ENCODE results near the gene PHOX2B. TPM values are rescaled to one million over a fixed set of nuclear protein-coding genes. Genes with fewer than 3 reads are reported as not detected.
A peak's percentile ranks its signal among the peaks of the same experiment; 100 is the strongest.

Gene PHOX2B
- polyA plus RNA-seq (2013, experiment 1 of 2) = not detected
- 0.01 TPM for polyA plus RNA-seq (2013, experiment 2 of 2)

DNA sequence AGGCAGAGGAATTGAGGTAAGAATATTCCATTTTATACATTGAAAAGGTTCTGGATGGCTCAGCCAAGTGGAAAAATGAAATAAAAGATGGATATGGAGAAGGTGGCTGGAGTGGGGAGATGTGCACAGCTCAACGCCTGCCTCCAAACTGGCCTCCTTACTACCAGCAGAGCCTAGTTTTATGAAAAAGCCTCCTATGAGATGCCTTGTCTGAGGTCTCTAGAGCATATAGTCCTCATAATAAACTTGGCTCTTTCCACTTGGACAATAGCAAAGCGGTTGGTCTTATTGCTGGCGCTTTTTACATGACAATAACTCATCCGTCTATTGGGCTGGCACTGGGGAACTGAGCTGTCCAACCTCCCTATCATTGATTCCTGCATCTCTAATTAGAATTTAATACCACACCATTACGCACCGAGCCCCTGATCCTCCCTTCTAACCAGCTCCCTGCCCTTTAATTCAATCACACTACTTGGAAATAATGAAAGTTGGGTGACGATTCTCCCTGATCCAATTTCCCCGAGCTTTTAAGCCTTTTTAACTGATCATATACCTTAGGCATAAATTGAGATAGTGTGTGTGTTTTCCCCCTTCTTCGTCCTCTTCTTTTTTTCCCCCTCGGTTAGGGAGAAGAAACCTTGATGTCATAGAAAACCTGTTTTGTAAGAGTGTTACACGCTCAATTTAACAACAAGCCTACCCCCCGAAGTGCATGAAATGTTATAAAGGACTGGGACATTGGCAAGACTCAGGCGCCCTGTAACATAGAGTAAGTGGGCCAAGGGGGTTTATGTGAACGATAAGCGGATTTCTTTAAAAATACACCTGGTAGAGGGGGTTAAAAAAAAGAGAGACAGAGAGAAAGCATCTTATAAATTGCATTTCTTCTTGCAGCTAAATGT lies at the start of gene PHOX2B:
Gene PHOX2B, minus strand, starts transcription at position 155 of the 905 bp plus-strand sequence. Its CDS starts 115 bp downstream, at position 40.
- H3K4me3 ChIP-seq (ENCODE audit: low read length in 2 of 2) = no peak within 1 kb of the TSS
- H3K9me3 ChIP-seq (replicated peaks in 1 of 2; ENCODE audit: control insufficient read depth in 2 of 2, insufficient read depth in 1 of 2, low read depth in 1 of 2, low read length in 2 of 2) = peaks cover 13 to 23% of the 10 kb centered on the region in 2 donors
- H3K27me3 ChIP-seq (ENCODE audit: control insufficient read depth in 3 of 3, insufficient read depth in 3 of 3, low read depth in 1 of 3, low read length in 3 of 3) = peaks cover 48 to 99% (median 92%) of the 10 kb centered on the region in 3 experiments
- H3K27ac ChIP-seq (replicated peaks; ENCODE audit: low read length) = no peak within 1 kb of the TSS
- H3K23ac ChIP-seq (ENCODE audit: low read depth, low read length, poor library complexity) = no peak within 1 kb of the TSS
- no peaks in the 10 kb centered on the region for H3K36me3 ChIP-seq (replicated peaks in 1 of 2; ENCODE audit: control insufficient read depth in 2 of 2, insufficient read depth in 2 of 2, low read length in 2 of 2)
- H3K14ac ChIP-seq (ENCODE audit: low read length) = no peak within 1 kb of the TSS
- no peak within 1 kb of the TSS for H3K9ac ChIP-seq (ENCODE audit: low read depth, low read length, poor library complexity)
- no peak within 1 kb of the TSS for H2BK5ac ChIP-seq (ENCODE audit: low read length)
- no peak within 1 kb of the TSS for H2BK120ac ChIP-seq (ENCODE audit: low read depth, low read length)
- peak; percentile 67 for DNase-seq (ENCODE audit: low spot score)
- H4K8ac ChIP-seq (ENCODE audit: low read depth, low read length) = no peak within 1 kb of the TSS
- no peak within 1 kb of the TSS for H2BK15ac ChIP-seq (ENCODE audit: low read length)
- H3K79me1 ChIP-seq (ENCODE audit: low read depth, low read length) = no peaks in the 10 kb centered on the region
- no CpG with 5 or more reads among the region's 15 CpGs for WGBS, 2 donors (ENCODE audit: extremely low coverage in 2 of 2, insufficient read length in 2 of 2, insufficient replicate concordance in 1 of 2)
- no peak within 1 kb of the TSS for H2AK5ac ChIP-seq (ENCODE audit: low read depth, low read length)
- H2AFZ ChIP-seq (ENCODE audit: low read length) = no peak within 1 kb of the TSS
- no peak within 1 kb of the TSS for H3K4me2 ChIP-seq (ENCODE audit: insufficient read depth, low read length, poor library complexity, severe bottlenecking)
- H4K91ac ChIP-seq (ENCODE audit: low read depth, low read length, poor library complexity) = no peak within 1 kb of the TSS
- H3K4me1 ChIP-seq (ENCODE audit: control insufficient read depth in 2 of 2, insufficient read depth in 1 of 2, low read depth in 1 of 2, low read length in 2 of 2) = peaks cover 0 to 14% of the 10 kb centered on the region in 2 donors
- H3K4ac ChIP-seq (ENCODE audit: low read length) = no peak within 1 kb of the TSS
- H2BK12ac ChIP-seq (ENCODE audit: low read length) = no peak within 1 kb of the TSS
- no peak within 1 kb of the TSS for H3K18ac ChIP-seq (ENCODE audit: low read length)

DNA sequence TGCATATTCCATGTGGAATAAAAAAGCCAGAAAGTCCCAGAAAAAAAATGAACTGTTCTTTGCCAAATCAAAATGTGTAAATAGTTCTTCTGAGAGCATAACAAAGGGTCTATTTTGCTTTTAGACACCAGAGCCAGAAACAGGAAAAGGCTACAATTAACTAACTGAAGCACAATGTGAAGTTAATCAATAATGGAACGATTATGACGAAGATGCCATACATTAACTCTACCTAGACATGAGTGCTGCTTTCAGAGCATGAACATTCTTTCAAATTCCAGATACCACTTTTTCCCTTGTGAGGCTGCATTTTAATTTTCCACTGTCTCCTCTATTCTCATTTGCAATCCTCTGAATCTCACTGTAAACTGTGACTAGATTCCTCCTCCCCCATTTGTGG lies 48.7 kb upstream of the PHOX2B start:
- H2BK12ac ChIP-seq (ENCODE audit: low read length) = no peak overlapping the region
- H2BK5ac ChIP-seq (ENCODE audit: low read length) = no peak overlapping the region
- H3K14ac ChIP-seq (ENCODE audit: low read length) = no peak overlapping the region
- peaks cover 6 to 13% of the 10 kb centered on the region in 2 donors for H3K4me1 ChIP-seq (ENCODE audit: control insufficient read depth in 2 of 2, insufficient read depth in 1 of 2, low read depth in 1 of 2, low read length in 2 of 2)
- H3K79me1 ChIP-seq (ENCODE audit: low read depth, low read length) = no peaks in the 10 kb centered on the region
- no peaks in the 10 kb centered on the region for H3K9me3 ChIP-seq (replicated peaks in 1 of 2; ENCODE audit: control insufficient read depth in 2 of 2, insufficient read depth in 1 of 2, low read depth in 1 of 2, low read length in 2 of 2)
- H3K23ac ChIP-seq (ENCODE audit: low read depth, low read length, poor library complexity) = no peak overlapping the region
- H3K9ac ChIP-seq (ENCODE audit: low read depth, low read length, poor library complexity) = no peak overlapping the region
- no peak overlapping the region for H2AK5ac ChIP-seq (ENCODE audit: low read depth, low read length)
- H2BK15ac ChIP-seq (ENCODE audit: low read length) = no peak overlapping the region
- H4K8ac ChIP-seq (ENCODE audit: low read depth, low read length) = no peak overlapping the region
- no CpG with 5 or more reads among the region's 2 CpGs for WGBS, 2 donors (ENCODE audit: extremely low coverage in 2 of 2, insufficient read length in 2 of 2, insufficient replicate concordance in 1 of 2)
- H3K4ac ChIP-seq (ENCODE audit: low read length) = no peak overlapping the region
- H4K91ac ChIP-seq (ENCODE audit: low read depth, low read length, poor library complexity) = no peak overlapping the region
- H2BK120ac ChIP-seq (ENCODE audit: low read depth, low read length) = no peak overlapping the region
- H3K18ac ChIP-seq (ENCODE audit: low read length) = no peak overlapping the region
- no peak overlapping the region for H2AFZ ChIP-seq (ENCODE audit: low read length)
- H3K36me3 ChIP-seq (replicated peaks in 1 of 2; ENCODE audit: control insufficient read depth in 2 of 2, insufficient read depth in 2 of 2, low read length in 2 of 2) = no peaks in the 10 kb centered on the region
- H3K27ac ChIP-seq (replicated peaks; ENCODE audit: low read length) = peak overlapping the region; percentile 79
- H3K27me3 ChIP-seq (ENCODE audit: control insufficient read depth in 3 of 3, insufficient read depth in 3 of 3, low read depth in 1 of 3, low read length in 3 of 3) = peaks cover 0 to 30% (median 0%) of the 10 kb centered on the region in 3 experiments
- H3K4me2 ChIP-seq (ENCODE audit: insufficient read depth, low read length, poor library complexity, severe bottlenecking) = no peak overlapping the region
- H3K4me3 ChIP-seq (ENCODE audit: low read length in 2 of 2) = no peak overlapping the region
- no peak for DNase-seq (ENCODE audit: low spot score)

DNA sequence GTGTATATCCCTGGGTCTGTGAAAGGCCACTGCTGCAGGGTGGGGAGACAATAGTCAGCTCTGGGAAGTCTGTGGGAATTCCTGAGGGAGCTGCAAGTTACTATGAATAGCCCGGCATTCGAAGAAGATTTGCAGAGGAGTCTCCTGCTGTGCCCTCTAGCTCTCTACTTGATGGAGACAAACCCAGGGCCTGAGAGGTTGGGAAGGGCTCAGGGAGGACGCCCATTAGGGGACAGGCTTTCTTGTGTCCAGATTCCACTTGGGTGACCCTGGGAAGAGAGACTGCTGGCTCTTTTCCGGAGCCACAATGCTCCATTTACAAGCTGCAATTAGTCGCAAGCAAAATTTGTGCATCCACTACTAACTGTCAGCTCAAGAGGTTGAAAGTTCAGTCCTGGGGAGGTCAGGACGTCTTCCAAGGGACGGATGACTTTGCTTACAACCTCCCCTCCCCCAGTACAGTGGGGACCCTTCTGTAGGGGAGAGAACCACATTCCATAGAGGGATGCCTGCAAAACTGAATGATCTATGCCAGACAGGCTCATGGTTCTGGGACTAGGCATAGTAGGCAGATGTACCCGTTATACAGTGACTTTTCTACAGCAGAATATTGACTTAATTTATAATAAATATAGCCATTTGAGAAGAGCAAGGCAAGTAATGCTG lies 48.2 kb upstream of the PHOX2B start:
- Histone ChIP-seq H2BK120ac (ENCODE audit: low read depth, low read length) (no peak overlapping the region), H3K79me1 (ENCODE audit: low read depth, low read length) (no peaks in the 10 kb centered on the region), H3K4me3 (ENCODE audit: low read length in 2 of 2) (no peak overlapping the region), H3K18ac (ENCODE audit: low read length) (peak overlapping the region; percentile 48), H3K36me3 (replicated peaks in 1 of 2; ENCODE audit: control insufficient read depth in 2 of 2, insufficient read depth in 2 of 2, low read length in 2 of 2) (no peaks in the 10 kb centered on the region), H2AFZ (ENCODE audit: low read length) (peak overlapping the region; percentile 44), H3K27me3 (ENCODE audit: control insufficient read depth in 3 of 3, insufficient read depth in 3 of 3, low read depth in 1 of 3, low read length in 3 of 3) (peaks cover 0 to 35% (median 0%) of the 10 kb centered on the region in 3 experiments), H2AK5ac (ENCODE audit: low read depth, low read length) (no peak overlapping the region), H3K9ac (ENCODE audit: low read depth, low read length, poor library complexity) (no peak overlapping the region), H3K23ac (ENCODE audit: low read depth, low read length, poor library complexity) (no peak overlapping the region), H3K4ac (ENCODE audit: low read length) (no peak overlapping the region), H3K27ac (replicated peaks; ENCODE audit: low read length) (peak overlapping the region; percentile 79), H4K8ac (ENCODE audit: low read depth, low read length) (no peak overlapping the region), H2BK12ac (ENCODE audit: low read length) (no peak overlapping the region), H2BK5ac (ENCODE audit: low read length) (no peak overlapping the region), H2BK15ac (ENCODE audit: low read length) (no peak overlapping the region), H3K4me2 (ENCODE audit: insufficient read depth, low read length, poor library complexity, severe bottlenecking) (no peak overlapping the region), H3K4me1 (ENCODE audit: control insufficient read depth in 2 of 2, insufficient read depth in 1 of 2, low read depth in 1 of 2, low read length in 2 of 2) (peaks cover 6 to 13% of the 10 kb centered on the region in 2 donors), H3K14ac (ENCODE audit: low read length) (no peak overlapping the region), H4K91ac (ENCODE audit: low read depth, low read length, poor library complexity) (no peak overlapping the region), H3K9me3 (replicated peaks in 1 of 2; ENCODE audit: control insufficient read depth in 2 of 2, insufficient read depth in 1 of 2, low read depth in 1 of 2, low read length in 2 of 2) (no peaks in the 10 kb centered on the region)
- DNase-seq (ENCODE audit: low spot score) = peak; percentile 57
- no CpG with 5 or more reads among the region's 8 CpGs for WGBS, 2 donors (ENCODE audit: extremely low coverage in 2 of 2, insufficient read length in 2 of 2, insufficient replicate concordance in 1 of 2)
